HepG2 (cell line): ENCODE results near the gene SPTY2D1.
A peak's percentile ranks its signal among the peaks of the same experiment; 100 is the strongest.

Experiments used
- FOXA1 ChIP-seq, 2 experiments: fragments of 450-650 bp in 1 of 2; sonication (generic) in 1 of 2; formaldehyde crosslinking in 1 of 2; IDR thresholded peaks; 2 replicates each; pipeline versions ENCODE4 v1.4.0 to v1.6.1; 2016 to 2020; ENCODE audit warnings: missing genetic modification reagents in 1 of 2
- HHEX ChIP-seq: IDR thresholded peaks from 2 replicates; pipeline ENCODE4 v1.6.1; 2016; ENCODE audit warnings: control low read depth
- HNRNPH1 ChIP-seq: fragments of 200-400 bp; formaldehyde crosslinking; optimal IDR thresholded peaks from 2 replicates; pipeline ENCODE3; 2017; ENCODE audit warnings: mild to moderate bottlenecking, low read depth, low read length
- POLR2A ChIP-seq, 2 experiments: IDR thresholded peaks; 2 replicates each; pipeline ENCODE4 v1.6.1; 2011; ENCODE audit warnings: low read depth in 2 of 2, low read length in 2 of 2, mild to moderate bottlenecking in 1 of 2, moderate library complexity in 1 of 2; ENCODE audit not compliant: insufficient read depth in 1 of 2
- RAD21 ChIP-seq: fragments of 450-650 bp; formaldehyde crosslinking; IDR thresholded peaks from 2 replicates; pipeline ENCODE4 v1.5.0; 2020; ENCODE audit warnings: mild to moderate bottlenecking
- RXRA ChIP-seq: sonication (generic); formaldehyde crosslinking; IDR thresholded peaks from 2 replicates; pipeline ENCODE4 v1.5.1; 2020; ENCODE audit warnings: missing genetic modification reagents
- TAF1 ChIP-seq: sonication (generic); formaldehyde crosslinking; IDR thresholded peaks from 2 replicates; pipeline ENCODE4 v1.4.0; 2020; ENCODE audit warnings: missing genetic modification reagents
- ZFY ChIP-seq: sonication (generic); formaldehyde crosslinking; IDR thresholded peaks from 2 replicates; pipeline ENCODE4 v1.4.0; 2020; ENCODE audit warnings: missing genetic modification reagents
- ZNF274 ChIP-seq: sonication (generic); formaldehyde crosslinking; IDR thresholded peaks from 2 replicates; pipeline ENCODE4 v1.5.1; 2020; ENCODE audit warnings: mild to moderate bottlenecking, missing genetic modification reagents
- TF ChIP-seq, protein P1 (sequence below): sonication (generic); formaldehyde crosslinking; IDR thresholded peaks from 2 replicates; pipeline ENCODE4 v1.5.0; 2020; ENCODE audit warnings: mild to moderate bottlenecking, missing genetic modification reagents, moderate library complexity
- TF ChIP-seq, protein P2 (sequence below), 2 experiments: sonication (generic) in 1 of 2; formaldehyde crosslinking in 1 of 2; IDR thresholded peaks; 2 replicates each; pipeline versions ENCODE4 v1.5.1 to v1.6.1; 2011 to 2020; ENCODE audit warnings: borderline replicate concordance in 1 of 2, low read depth in 1 of 2, low read length in 1 of 2, mild to moderate bottlenecking in 1 of 2, missing genetic modification reagents in 1 of 2, moderate library complexity in 1 of 2

DNA sequence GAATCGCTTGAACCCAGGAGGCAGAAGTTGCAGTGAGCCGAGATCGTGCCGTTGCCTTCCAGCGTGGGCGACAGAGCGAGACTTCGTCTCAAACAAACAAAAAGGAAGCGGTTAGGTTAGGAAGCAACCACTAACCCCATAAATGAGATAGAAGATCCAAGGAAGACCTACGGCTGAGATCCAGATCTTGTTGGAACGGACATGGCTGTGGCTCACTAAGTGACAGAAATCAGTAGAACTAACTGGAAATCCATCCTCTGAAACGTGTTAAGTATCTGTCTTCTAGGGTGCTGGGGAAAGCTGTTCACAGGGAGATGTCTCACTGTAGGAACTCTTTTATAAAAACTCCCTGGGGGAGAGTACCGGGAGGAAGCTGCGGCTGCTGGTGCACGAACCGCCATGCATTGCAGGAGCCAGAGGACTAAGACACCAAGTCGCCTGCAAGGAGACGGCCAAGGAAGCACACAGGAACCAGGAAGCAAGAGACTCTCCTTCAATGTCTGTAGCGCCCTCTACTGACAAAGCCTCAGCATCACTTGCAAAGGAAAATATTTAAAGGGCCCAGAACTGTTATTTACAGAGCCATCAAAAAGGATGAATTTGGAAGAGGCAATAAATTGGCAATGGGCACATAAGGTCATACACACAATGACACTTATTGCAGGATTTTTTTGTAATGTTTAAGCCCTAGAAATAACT is 16.9 kb upstream of the SPTY2D1 start:
- TF ChIP-seq ZNF274 (CRISPR knock-in tag), result no peak
- TF ChIP-seq, protein P1, sequence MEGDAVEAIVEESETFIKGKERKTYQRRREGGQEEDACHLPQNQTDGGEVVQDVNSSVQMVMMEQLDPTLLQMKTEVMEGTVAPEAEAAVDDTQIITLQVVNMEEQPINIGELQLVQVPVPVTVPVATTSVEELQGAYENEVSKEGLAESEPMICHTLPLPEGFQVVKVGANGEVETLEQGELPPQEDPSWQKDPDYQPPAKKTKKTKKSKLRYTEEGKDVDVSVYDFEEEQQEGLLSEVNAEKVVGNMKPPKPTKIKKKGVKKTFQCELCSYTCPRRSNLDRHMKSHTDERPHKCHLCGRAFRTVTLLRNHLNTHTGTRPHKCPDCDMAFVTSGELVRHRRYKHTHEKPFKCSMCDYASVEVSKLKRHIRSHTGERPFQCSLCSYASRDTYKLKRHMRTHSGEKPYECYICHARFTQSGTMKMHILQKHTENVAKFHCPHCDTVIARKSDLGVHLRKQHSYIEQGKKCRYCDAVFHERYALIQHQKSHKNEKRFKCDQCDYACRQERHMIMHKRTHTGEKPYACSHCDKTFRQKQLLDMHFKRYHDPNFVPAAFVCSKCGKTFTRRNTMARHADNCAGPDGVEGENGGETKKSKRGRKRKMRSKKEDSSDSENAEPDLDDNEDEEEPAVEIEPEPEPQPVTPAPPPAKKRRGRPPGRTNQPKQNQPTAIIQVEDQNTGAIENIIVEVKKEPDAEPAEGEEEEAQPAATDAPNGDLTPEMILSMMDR (CRISPR knock-in tag), result peak; percentile 76
- TF ChIP-seq ZFY (CRISPR knock-in tag), result no peak
- TF ChIP-seq RAD21 (CRISPR knock-in tag), result no peak
- no peak for TF ChIP-seq HNRNPH1
- no peak for TF ChIP-seq TAF1 (CRISPR knock-in tag)
- no peak for TF ChIP-seq POLR2A (IDR thresholded peaks at IDR 0.05; ENCODE audit: insufficient read depth in 1 of 2, low read depth in 2 of 2, low read length in 2 of 2)
- no peak for TF ChIP-seq HHEX
- TF ChIP-seq FOXA1 (IDR thresholded peaks at IDR 0.05), result no peak
- TF ChIP-seq FOXA1 (CRISPR knock-in tag; IDR thresholded peaks at IDR 0.05), result no peak
- TF ChIP-seq, protein P2, sequence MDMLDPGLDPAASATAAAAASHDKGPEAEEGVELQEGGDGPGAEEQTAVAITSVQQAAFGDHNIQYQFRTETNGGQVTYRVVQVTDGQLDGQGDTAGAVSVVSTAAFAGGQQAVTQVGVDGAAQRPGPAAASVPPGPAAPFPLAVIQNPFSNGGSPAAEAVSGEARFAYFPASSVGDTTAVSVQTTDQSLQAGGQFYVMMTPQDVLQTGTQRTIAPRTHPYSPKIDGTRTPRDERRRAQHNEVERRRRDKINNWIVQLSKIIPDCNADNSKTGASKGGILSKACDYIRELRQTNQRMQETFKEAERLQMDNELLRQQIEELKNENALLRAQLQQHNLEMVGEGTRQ (IDR thresholded peaks at IDR 0.05; ENCODE audit: low read depth, low read length), result no peak
- TF ChIP-seq, protein P2 (CRISPR knock-in tag; IDR thresholded peaks at IDR 0.05; ENCODE audit: borderline replicate concordance), result no peak
- no peak for TF ChIP-seq RXRA (CRISPR knock-in tag)
